ENCODE results near the gene SDHA.
A peak's percentile ranks its signal among the peaks of the same experiment; 100 is the strongest.
"Not testable (repeated sequence)": the region's sequence is repeated elsewhere in the genome, so short reads cannot be mapped to it uniquely, and the experiment has no call there.

SDHA gene

GRCh38 chr5:257148-257547 is 39.0 kb downstream of the SDHA start:
- TF ChIP-seq, protein P1, sequence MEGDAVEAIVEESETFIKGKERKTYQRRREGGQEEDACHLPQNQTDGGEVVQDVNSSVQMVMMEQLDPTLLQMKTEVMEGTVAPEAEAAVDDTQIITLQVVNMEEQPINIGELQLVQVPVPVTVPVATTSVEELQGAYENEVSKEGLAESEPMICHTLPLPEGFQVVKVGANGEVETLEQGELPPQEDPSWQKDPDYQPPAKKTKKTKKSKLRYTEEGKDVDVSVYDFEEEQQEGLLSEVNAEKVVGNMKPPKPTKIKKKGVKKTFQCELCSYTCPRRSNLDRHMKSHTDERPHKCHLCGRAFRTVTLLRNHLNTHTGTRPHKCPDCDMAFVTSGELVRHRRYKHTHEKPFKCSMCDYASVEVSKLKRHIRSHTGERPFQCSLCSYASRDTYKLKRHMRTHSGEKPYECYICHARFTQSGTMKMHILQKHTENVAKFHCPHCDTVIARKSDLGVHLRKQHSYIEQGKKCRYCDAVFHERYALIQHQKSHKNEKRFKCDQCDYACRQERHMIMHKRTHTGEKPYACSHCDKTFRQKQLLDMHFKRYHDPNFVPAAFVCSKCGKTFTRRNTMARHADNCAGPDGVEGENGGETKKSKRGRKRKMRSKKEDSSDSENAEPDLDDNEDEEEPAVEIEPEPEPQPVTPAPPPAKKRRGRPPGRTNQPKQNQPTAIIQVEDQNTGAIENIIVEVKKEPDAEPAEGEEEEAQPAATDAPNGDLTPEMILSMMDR (conservative IDR thresholded peaks at IDR 0.05): no peak
- H3K27ac ChIP-seq: no peak overlapping the region

DNA sequence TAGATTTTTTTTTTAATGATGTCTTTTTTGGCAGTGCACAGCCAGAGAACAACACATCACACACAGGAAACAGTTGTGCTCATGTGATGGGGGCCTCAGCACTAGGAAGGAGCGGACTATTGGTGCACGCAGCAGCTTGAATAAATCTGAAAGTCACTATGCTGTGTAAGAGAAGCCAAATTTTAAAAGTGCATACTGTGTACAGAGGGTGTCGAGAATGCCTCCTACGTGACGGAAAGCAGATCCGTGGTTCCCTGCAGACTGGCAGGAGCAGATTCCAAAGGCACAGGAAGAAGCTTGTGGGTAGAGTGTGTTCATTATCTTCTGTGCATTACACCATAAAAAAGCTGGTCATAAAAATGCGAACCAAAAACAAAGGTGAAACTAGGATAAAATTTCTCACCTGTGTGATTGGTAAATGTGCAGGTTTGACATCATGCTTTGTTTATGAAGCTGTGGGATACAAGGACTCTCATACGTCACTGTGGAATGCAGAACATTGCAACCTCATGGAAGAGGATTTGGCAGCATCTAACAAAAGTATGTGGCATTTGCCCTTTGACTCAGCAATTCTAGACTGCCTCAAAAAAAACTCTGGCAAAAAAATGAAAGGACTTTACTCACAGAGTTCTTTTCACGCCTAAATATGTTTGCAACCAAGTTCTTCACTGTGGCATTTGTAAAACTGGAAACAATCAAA is 45.3 kb downstream of the SDHA start:
- not testable (repeated sequence) for H3K27ac ChIP-seq

GRCh38 chr5:264338-264737 is 46.2 kb downstream of the SDHA start:
- no peak overlapping the region for H3K27ac ChIP-seq

DNA sequence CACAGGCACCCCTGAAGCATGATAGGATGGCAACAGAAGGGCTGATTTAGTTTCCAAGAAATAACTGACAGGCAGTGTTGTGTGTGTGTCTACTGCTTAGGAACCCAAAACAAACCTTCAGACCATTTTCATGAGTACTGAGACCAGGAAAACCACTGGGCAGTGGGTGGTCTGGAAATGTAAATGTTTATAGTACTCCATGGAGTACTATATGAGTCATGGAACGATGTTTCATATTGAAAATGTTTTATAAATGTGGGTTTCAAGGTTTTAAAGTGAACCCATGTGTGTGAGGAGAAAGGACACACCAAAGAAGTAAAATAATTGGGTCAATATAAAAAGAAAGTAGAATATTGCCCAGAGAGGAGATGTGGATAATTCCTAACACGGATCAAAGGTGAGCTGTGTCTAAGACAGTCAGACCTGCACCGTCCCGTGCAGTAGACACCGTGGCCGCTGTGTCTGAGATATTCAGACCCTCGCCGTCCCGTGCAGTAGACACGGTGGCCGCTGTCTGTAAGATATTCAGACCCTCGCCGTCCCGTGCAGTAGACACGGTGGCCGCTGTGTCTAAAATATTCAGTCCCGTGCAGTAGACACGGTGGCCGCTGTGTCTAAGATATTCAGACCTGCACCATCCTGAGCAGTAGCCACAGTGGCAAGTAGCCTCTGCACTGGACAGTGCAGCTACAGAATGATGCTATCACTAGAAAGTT is 48.3 kb downstream of the SDHA start:
- not testable (repeated sequence) for H3K27ac ChIP-seq

More at GRCh38 chr5:264338-264737, 46.2 kb downstream of the SDHA start:
- TF ChIP-seq, protein P1 (conservative IDR thresholded peaks at IDR 0.05): no peak

DNA sequence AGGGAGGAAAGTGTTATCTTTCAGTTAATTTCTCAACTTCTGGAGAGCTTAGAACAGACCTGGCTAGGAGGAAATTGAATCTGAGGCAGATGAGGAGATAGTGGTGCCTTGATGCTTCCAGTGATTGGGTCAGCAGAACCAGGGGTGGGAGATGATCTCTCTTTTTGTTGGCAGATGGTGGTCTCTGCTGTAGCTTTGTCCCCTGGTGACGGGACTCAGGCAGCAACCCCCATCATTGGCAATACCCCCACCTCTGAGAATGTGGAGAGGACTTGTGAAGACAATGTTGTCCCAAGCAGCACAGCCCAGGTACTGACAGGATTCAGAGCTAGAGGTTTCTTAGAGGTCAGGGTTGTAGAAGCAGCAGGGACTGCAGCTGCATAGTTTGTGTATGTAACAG is 49.6 kb downstream of the SDHA start:
- TF ChIP-seq, protein P1 (conservative IDR thresholded peaks at IDR 0.05): no peak
- no peak overlapping the region for H3K27ac ChIP-seq

DNA sequence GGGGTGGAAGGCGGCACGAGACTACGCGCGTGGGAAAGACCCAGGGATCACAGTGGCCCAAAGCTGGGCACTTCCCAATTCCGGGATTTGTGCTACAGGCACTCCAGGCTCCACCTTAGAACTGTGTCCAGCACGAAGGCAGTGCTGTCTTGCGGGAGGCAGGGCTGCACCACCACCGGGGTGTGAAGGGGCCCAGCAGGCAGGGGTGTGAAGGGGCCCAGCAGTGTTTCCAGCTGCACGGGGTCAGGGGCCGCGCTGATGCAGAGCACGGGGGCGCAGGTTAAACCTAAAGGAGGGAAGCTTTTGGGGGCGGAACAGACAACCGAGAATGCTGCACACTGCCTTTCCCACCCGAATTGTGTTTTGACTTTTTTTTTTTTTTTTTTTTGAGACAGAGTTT is 52.2 kb downstream of the SDHA start:
- H3K27ac ChIP-seq: peak overlapping the region; percentile 78
- TF ChIP-seq, protein P1 (conservative IDR thresholded peaks at IDR 0.05): no peak

DNA sequence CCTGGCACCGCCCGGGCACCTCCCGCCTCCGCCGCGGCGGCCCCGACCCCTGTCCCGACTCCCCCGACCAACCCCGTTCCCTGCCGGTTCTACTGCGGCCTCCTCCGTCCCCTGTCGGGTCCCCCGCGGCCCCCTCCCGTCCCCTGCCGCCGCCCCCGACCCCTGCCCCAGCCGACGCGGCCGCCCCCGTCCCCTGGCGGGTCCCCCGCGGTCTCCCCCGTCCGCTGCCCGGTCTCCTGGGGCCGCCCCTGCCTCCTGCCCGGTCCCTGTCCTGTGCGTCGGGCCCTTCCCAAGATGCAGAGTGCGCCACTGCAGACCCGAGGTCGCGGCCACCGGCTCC is 53.7 kb downstream of the SDHA start:
- peak overlapping the region; percentile 78 for H3K27ac ChIP-seq

DNA sequence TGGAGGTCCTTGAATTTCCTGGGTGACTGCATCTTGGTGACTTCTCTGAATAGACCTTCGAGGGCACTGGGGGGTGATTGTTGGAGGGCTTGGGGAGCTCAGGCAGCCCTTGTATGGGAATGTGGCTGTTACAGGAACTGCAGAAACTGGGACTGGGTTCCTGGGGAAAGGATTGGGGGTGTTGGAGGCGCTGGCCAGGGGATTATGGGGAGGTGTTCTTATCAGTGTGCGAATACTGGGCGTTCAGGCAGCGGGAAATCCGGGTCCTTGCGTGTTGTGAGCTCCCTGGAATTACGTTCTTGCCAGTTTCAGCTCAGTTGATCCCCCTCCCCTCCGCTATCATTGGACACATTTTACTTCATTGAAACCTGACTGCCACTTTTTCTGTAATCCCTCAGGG is 55.0 kb downstream of the SDHA start:
- H3K27ac ChIP-seq: not testable (repeated sequence)

DNA sequence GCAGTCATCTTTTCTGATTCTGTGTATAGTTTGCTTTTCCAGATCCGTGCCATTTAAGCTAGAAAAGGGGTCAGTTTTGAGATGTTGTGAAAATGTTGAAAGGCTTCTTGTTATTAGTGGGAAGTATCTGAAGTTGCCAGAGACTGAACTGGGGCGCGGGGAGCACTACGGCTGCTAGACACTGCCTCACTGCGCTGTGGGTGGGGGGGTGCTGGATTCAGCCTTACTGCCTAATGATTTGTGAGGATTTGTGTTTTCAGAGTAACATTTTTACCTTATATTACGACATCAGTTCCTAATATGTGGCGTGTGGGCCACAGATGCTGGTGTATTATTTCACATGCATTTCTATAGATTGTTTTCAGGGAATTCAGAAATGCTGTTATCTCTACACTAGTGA is 55.4 kb downstream of the SDHA start:
- not testable (repeated sequence) for H3K27ac ChIP-seq

DNA sequence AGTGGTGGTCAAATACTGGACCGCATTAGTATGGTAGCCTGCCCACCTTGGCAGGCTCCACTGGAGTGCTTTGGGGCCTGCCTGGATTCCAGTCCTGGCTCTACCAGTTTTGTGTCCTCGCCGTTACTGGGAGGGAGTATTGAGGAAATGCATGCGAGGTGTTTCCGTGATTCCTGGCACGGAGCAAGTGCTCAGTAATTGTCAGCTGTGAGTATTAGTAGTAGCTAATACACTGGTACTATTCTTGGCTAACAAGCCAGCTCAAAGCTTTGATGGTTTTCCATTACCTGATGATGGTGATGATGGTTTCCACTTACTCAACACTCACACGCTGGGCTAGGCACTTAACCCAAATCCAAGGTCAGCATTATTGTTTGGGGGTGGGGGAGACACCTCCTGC is 56.2 kb downstream of the SDHA start:
- H3K27ac ChIP-seq: not testable (repeated sequence)

- TF ChIP-seq, protein P1 (conservative IDR thresholded peaks at IDR 0.05): no peak
- H3K27ac ChIP-seq: no peak overlapping the region
Observed at GRCh38 chr5:278646-279045, 60.5 kb downstream of the SDHA start.

- H3K27ac ChIP-seq: not testable (repeated sequence)
Observed at GRCh38 chr5:279051-279665, 61.0 kb downstream of the SDHA start.
